ENCODE data around the gene TMEM273. TPM values are rescaled to one million over a fixed set of nuclear protein-coding genes. Genes with fewer than 3 reads are reported as not detected.

Gene TMEM273
- total RNA-seq, 4 donors from 2014 or later = 2.7 to 16.2 (median 10.2) TPM

DNA sequence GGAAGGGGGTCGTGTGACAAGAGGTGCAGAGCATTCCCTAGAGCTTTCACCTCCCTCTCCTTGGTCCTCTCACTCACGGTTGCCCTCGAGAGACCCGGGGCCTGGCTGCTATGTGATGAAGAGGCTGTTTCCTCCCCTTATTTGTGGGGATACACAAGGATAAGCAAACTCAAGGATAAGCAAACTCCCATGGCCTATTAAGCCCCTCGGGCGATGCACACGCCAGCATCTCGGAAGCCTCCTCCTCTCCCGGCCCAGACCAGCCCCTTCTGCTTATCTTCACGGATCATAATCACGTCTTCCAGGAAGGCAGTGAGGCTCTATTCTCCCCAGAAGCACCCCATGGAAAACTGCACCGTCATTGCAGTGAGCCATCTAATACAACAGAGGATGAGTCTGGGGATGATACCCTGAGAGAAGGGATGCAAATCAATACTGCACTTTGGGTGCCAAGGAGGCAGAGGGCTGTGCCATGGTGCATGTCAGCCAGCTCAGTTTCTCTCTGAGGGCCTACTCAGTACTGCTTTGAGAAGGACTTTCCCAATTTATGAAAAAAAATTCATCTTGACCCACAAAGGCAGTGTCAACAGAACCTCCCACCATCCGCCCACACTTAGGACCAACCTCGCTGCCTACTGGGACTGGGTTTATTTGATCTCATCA is 22.2 kb downstream of the TMEM273 start:
- no peak for DNase-seq
- Histone ChIP-seq H3K36me3 (no peaks in the 10 kb centered on the region), H3K4me1 (no peaks in the 10 kb centered on the region), H3K27me3 (no peaks in the 10 kb centered on the region), H3K9me3 (no peaks in the 10 kb centered on the region), H3K4me3 (no peak overlapping the region), H3K27ac (no peak overlapping the region)
- TF ChIP-seq POLR2A (IDR thresholded peaks at IDR 0.05) = no peak
- TF ChIP-seq, protein P1, sequence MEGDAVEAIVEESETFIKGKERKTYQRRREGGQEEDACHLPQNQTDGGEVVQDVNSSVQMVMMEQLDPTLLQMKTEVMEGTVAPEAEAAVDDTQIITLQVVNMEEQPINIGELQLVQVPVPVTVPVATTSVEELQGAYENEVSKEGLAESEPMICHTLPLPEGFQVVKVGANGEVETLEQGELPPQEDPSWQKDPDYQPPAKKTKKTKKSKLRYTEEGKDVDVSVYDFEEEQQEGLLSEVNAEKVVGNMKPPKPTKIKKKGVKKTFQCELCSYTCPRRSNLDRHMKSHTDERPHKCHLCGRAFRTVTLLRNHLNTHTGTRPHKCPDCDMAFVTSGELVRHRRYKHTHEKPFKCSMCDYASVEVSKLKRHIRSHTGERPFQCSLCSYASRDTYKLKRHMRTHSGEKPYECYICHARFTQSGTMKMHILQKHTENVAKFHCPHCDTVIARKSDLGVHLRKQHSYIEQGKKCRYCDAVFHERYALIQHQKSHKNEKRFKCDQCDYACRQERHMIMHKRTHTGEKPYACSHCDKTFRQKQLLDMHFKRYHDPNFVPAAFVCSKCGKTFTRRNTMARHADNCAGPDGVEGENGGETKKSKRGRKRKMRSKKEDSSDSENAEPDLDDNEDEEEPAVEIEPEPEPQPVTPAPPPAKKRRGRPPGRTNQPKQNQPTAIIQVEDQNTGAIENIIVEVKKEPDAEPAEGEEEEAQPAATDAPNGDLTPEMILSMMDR (IDR thresholded peaks at IDR 0.05) = no peak

DNA sequence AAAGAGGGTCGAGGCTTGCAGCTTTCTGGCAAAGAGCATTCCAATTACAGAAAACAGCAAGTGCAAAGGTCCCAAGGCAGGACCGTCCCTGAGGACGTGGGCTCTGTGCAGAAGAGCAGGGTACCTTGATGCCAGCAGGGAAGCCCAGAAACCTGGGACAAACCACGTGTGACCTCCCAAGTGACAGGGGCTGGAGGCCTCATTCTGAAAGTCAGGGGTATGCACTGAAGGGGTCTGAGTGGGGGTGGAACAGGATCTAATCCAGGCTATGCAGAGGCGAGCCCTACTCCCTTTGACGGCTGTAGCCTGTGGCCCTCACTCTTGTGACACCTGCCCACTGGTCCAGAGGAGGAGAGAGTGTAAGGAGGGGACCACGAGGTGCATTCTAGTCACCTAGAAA is 22.9 kb downstream of the TMEM273 start:
- Histone ChIP-seq H3K36me3 (no peaks in the 10 kb centered on the region), H3K27me3 (no peaks in the 10 kb centered on the region), H3K4me3 (no peak overlapping the region), H3K9me3 (no peaks in the 10 kb centered on the region), H3K27ac (no peak overlapping the region), H3K4me1 (no peaks in the 10 kb centered on the region)
- TF ChIP-seq, protein P1 (IDR thresholded peaks at IDR 0.05) = no peak
- DNase-seq = no peak

DNA sequence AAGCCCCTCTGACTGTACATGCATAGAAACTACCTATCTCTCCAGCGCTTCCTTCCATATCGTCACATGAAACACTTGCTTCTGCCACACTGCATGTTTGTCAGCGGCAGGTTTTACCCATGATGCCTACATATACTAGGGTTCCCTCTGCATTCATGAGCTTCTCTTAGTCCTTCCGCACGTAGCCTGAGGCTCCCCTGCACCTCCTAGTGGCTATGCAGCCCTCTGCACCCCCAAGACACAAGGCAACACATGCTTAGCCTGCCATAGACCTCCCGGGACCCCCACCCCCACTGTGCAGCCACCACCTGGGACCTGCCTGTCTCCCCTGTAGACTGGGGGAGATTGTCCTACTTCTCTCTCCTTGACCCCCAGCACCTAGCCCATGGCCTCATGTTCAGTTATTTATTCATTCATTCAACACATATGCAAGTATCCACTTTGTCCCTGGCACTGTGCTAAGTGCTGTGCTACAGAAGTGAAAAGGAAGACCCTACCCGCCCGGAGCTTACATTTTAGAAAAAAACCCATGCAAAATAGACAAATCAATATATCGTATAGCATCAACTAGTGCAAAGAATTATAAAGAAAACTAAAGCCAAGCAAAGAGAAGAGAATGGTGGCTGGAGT is 23.5 kb downstream of the TMEM273 start:
- DNase-seq = peak in 1 of 3 donors; percentile 47
- no peak overlapping the region for H3K27ac ChIP-seq
- no peaks in the 10 kb centered on the region for H3K4me1 ChIP-seq
- TF ChIP-seq, protein P1 (IDR thresholded peaks at IDR 0.05) = peak; percentile 19 to 58 (median 50)
- TF ChIP-seq POLR2A (IDR thresholded peaks at IDR 0.05) = no peak
- H3K9me3 ChIP-seq = no peaks in the 10 kb centered on the region
- H3K27me3 ChIP-seq = no peaks in the 10 kb centered on the region
- H3K36me3 ChIP-seq = no peaks in the 10 kb centered on the region
- H3K4me3 ChIP-seq = no peak overlapping the region

DNA sequence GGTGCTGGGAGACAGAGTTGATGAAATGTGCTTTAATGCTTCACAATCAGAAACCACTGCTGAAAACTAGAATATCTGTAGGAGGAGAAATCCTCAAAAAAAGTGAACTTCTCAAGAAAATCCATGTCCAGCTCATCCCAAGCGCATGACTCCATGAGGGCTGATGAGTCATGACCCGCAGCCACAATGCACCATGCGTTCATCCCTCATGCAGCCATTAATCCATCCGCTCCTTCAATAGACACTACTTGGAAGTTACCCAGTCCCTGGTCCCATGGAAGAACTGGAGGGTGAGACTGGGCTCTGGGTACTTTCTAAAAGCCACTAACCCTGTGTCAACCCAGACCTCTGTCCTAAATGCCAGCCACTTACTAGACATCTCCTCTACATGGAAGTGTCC is 24.4 kb downstream of the TMEM273 start:
- no peak overlapping the region for H3K4me3 ChIP-seq
- DNase-seq = no peak
- no peaks in the 10 kb centered on the region for H3K4me1 ChIP-seq
- H3K36me3 ChIP-seq = no peaks in the 10 kb centered on the region
- H3K27me3 ChIP-seq = no peaks in the 10 kb centered on the region
- no peaks in the 10 kb centered on the region for H3K9me3 ChIP-seq
- no peak for TF ChIP-seq POLR2A (IDR thresholded peaks at IDR 0.05)
- TF ChIP-seq, protein P1 (IDR thresholded peaks at IDR 0.05) = no peak
- H3K27ac ChIP-seq = no peak overlapping the region

DNA sequence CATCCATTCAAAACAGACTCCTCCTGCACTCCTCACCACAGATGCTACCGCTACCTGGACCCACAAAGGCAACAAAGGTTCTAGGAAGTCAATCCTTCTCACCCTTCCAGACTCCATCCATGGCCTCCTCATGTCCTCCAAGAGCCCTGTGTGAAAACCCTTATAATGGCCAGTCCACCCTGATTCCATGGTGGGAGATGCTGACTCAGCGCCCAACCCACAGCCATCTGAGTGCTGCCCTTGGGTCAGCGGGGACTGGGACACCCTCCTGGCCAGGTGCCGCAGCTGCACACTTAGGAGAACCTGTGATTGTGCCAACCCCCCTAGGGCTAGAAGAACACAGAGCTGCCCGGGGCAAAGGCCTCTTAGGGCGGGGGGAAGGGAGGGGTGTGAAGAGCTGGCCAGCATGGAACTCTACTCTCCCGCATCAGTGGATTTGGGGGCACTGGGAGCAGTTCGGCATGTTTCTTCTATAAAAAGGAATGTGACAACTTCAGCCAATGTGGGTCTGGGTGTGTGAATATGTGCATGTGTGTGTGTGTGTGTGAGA is 25.4 kb downstream of the TMEM273 start:
- no peak overlapping the region for H3K27ac ChIP-seq
- H3K27me3 ChIP-seq = no peaks in the 10 kb centered on the region
- H3K4me1 ChIP-seq = no peaks in the 10 kb centered on the region
- H3K36me3 ChIP-seq = no peaks in the 10 kb centered on the region
- H3K4me3 ChIP-seq = no peak overlapping the region
- H3K9me3 ChIP-seq = no peaks in the 10 kb centered on the region
- no peak for DNase-seq
- TF ChIP-seq, protein P1 (IDR thresholded peaks at IDR 0.05) = no peak
- no peak for TF ChIP-seq POLR2A (IDR thresholded peaks at IDR 0.05)
